Measurements from ENCODE around the gene SLC25A25.

- TF ChIP-seq CTCF (IDR thresholded peaks at IDR 0.05) (no peak), POLR2A (IDR thresholded peaks at IDR 0.05) (no peak)
These were observed 41.7 kb upstream of the SLC25A25 start for GRCh38 chr9:128026255-128026772.
